ENCODE data around the gene PITRM1.
"Not testable (repeated sequence)": the region's sequence is repeated elsewhere in the genome, so short reads cannot be mapped to it uniquely, and the experiment has no call there.

The PITRM1 gene

GRCh38 chr10:3108575-3109105 lies 63.9 kb downstream of the PITRM1 start:
- TF ChIP-seq CTCF (IDR thresholded peaks at IDR 0.05), result no peak

GRCh38 chr10:3108033-3108432 lies 64.5 kb downstream of the PITRM1 start:
- intact Hi-C loops (cut with DNase I; ENCODE audit: low total_unique reads), result no loop called here
- Histone ChIP-seq H3K9me3 (no peaks in the 10 kb centered on the region), H3K4me1 (peaks cover 0 to 51% (median 7%) of the 10 kb centered on the region in 4 donors), H3K27ac (peak overlapping the region; percentile 75 to 80), H3K27me3 (no peaks in the 10 kb centered on the region), H3K36me3 (peaks cover 42 to 73% (median 72%) of the 10 kb centered on the region in 3 donors), H3K4me3 (no peak overlapping the region)
- no peak for DNase-seq
- no peak for TF ChIP-seq CTCF (IDR thresholded peaks at IDR 0.05)

More at GRCh38 chr10:3108575-3109105, 63.9 kb downstream of the PITRM1 start:
- no peaks in the 10 kb centered on the region for H3K9me3 ChIP-seq
- H3K27me3 ChIP-seq, result no peaks in the 10 kb centered on the region
- DNase-seq, result no peak
- peaks cover 0 to 45% (median 5%) of the 10 kb centered on the region in 4 donors for H3K4me1 ChIP-seq
- intact Hi-C loops (cut with DNase I; ENCODE audit: low total_unique reads), result no loop called here
- H3K36me3 ChIP-seq, result peaks cover 45 to 73% (median 72%) of the 10 kb centered on the region in 3 donors
- no peak overlapping the region for H3K4me3 ChIP-seq
- peak overlapping the region; percentile 75 to 80 for H3K27ac ChIP-seq

GRCh38 chr10:3107426-3107961 lies 65.1 kb downstream of the PITRM1 start:
- Histone ChIP-seq H3K4me1 (peaks cover 0 to 55% (median 7%) of the 10 kb centered on the region in 4 donors), H3K27me3 (no peaks in the 10 kb centered on the region), H3K4me3 (peak overlapping the region in 1 of 2 donors; percentile 8), H3K36me3 (peaks cover 41 to 72% (median 68%) of the 10 kb centered on the region in 3 donors), H3K27ac (peak overlapping the region; percentile 75 to 80), H3K9me3 (no peaks in the 10 kb centered on the region)
- no peak for TF ChIP-seq CTCF (IDR thresholded peaks at IDR 0.05)
- intact Hi-C loops (cut with DNase I; ENCODE audit: low total_unique reads), result no loop called here
- DNase-seq, result peak; percentile 84 to 97

- TF ChIP-seq CTCF (IDR thresholded peaks at IDR 0.05), result no peak
- peak in 1 of 2 donors; percentile 51 for DNase-seq
- no peaks in the 10 kb centered on the region for H3K27me3 ChIP-seq
- intact Hi-C loops (cut with DNase I; ENCODE audit: low total_unique reads), result no loop called here
- peak overlapping the region in 1 of 2 donors; percentile 8 for H3K4me3 ChIP-seq
- no peaks in the 10 kb centered on the region for H3K9me3 ChIP-seq
- H3K4me1 ChIP-seq, result peaks cover 0 to 55% (median 7%) of the 10 kb centered on the region in 4 donors
- H3K27ac ChIP-seq, result peak overlapping the region; percentile 75 to 80
- peaks cover 37 to 66% (median 63%) of the 10 kb centered on the region in 3 donors for H3K36me3 ChIP-seq
Measured at GRCh38 chr10:3106928-3107425, 65.6 kb downstream of the PITRM1 start.

DNA sequence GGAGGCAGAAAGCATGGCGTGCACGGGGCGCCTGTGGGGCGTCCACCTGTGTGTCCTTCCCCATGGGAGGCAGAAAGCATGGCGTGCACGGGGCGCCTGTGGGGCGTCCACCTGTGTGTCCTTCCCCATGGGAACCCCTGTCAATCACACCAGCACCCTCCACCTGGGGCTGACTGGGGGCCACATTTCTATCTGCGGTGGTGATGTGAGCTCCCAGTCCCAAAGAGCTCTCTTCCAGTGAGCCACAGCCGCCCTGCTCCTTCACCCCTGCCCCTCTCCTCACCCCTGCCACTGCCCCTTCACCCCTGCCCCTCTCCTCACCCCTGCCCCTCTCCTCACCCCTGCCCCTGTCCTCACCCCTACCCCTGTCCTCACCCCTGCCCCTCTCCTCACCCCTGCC lies 66.3 kb downstream of the PITRM1 start:
- intact Hi-C loops (cut with DNase I; ENCODE audit: low total_unique reads); H3K27me3 ChIP-seq; H3K4me3 ChIP-seq; H3K9me3 ChIP-seq: not testable (repeated sequence)
- Histone ChIP-seq H3K4me1 (peaks cover 0 to 50% (median 7%) of the 10 kb centered on the region in 4 donors), H3K36me3 (peaks cover 33 to 64% (median 62%) of the 10 kb centered on the region in 3 donors), H3K27ac (peak overlapping the region; percentile 75 to 80)
- DNase-seq, result peak in 1 of 2 donors; percentile 59

- intact Hi-C loops (cut with DNase I; ENCODE audit: low total_unique reads), result no loop called here
- Histone ChIP-seq H3K4me1 (peaks cover 0 to 49% (median 7%) of the 10 kb centered on the region in 4 donors), H3K27me3 (no peaks in the 10 kb centered on the region), H3K36me3 (peaks cover 33 to 66% (median 66%) of the 10 kb centered on the region in 3 donors), H3K4me3 (no peak overlapping the region), H3K9me3 (no peaks in the 10 kb centered on the region), H3K27ac (peak overlapping the region in 1 of 2 donors; percentile 65)
- TF ChIP-seq CTCF (IDR thresholded peaks at IDR 0.05), result no peak
- DNase-seq, result peak in 1 of 2 donors; percentile 59
Measured at GRCh38 chr10:3105905-3106304, 66.7 kb downstream of the PITRM1 start.
